Calu3 (cell line): Measurements from ENCODE around the gene FER1L5. TPM values are rescaled to one million over a fixed set of nuclear protein-coding genes. Genes with fewer than 3 reads are reported as not detected.

Source experiments
- BruUV-seq: library from RNA; stranded (reverse); fragments of 400-500 nt; replicated peaks from 2 replicates; lab custom pipeline; 2021; lab: Mats Ljungman, UMichigan
- CTCF ChIA-PET: fragments of 300-600 bp; sonication (Branson Sonifier 250); formaldehyde crosslinking; loops from one replicate; lab custom pipeline; 2022; ENCODE audit warnings: antibody characterized with exemption; lab: Charles Lee
- DNase-seq: peaks from one replicate; pipeline ENCODE4 v3.0.0; 2022
- H3K27ac Mint-ChIP-seq: one replicate; pipeline ENCODE4 v1.8.0; 2022; ENCODE audit warnings: mixed read lengths; ENCODE audit not compliant: unreplicated experiment
- H3K27me3 Mint-ChIP-seq: one replicate; pipeline ENCODE4 v1.8.0; 2022; ENCODE audit warnings: mixed read lengths; ENCODE audit not compliant: unreplicated experiment
- H3K36me3 Mint-ChIP-seq: one replicate; pipeline ENCODE4 v1.8.0; 2022; ENCODE audit warnings: mild to moderate bottlenecking, moderate library complexity, mixed read lengths; ENCODE audit not compliant: insufficient read depth, unreplicated experiment
- H3K4me1 Mint-ChIP-seq: one replicate; pipeline ENCODE4 v1.8.0; 2022; ENCODE audit warnings: mild to moderate bottlenecking, low read depth, mixed read lengths; ENCODE audit not compliant: unreplicated experiment
- H3K4me3 Mint-ChIP-seq: one replicate; pipeline ENCODE4 v1.8.0; 2022; ENCODE audit warnings: mild to moderate bottlenecking, low read depth, moderate library complexity, mixed read lengths; ENCODE audit not compliant: unreplicated experiment
- H3K9me3 Mint-ChIP-seq: one replicate; pipeline ENCODE4 v1.8.0; 2022; ENCODE audit warnings: low read depth, mixed read lengths; ENCODE audit not compliant: unreplicated experiment
- intact Hi-C: fragments of 100-400 bp; cut with micrococcal nuclease; formaldehyde crosslinking; loops from one replicate; pipeline ENCODE4 v1.10.0; 2022; ENCODE audit not compliant: unreplicated experiment
- total RNA-seq: library from RNA; stranded (reverse); gene quantifications from 2 replicates; pipeline ENCODE4 v1.2.3, GENCODE V29; 2022
- TF ChIP-seq, protein P1 (sequence below): fragments of 200-600 bp; IDR thresholded peaks from one replicate; pipeline ENCODE4 v1.8.0; 2022; ENCODE audit warnings: antibody characterized with exemption; ENCODE audit not compliant: unreplicated experiment

Gene FER1L5
- total RNA-seq, 1 experiment from 2014 or later, result not detected

DNA sequence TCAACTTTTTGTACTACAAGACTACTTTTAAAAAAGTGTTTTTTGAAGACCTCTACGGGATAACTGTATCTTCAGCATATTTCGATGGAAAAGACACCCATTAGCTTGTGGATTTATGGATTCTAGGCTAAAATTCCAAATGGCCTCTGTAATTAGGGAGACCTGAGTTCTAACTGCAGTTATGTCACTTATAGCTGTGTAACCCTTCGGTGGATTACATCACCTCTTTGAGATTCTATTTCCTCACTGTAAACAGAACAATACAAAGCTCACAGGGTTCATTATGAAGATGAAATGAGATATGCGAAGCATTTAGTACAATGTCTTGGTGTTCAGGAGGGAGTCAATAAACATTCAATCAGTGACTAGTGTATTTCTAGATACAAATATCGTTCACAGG is 73.1 kb downstream of the FER1L5 start:
- intact Hi-C loops, result no loop called here
- no peaks in the 10 kb centered on the region for H3K9me3 Mint-ChIP-seq
- no TSS peak for BruUV-seq
- TF ChIP-seq, protein P1, sequence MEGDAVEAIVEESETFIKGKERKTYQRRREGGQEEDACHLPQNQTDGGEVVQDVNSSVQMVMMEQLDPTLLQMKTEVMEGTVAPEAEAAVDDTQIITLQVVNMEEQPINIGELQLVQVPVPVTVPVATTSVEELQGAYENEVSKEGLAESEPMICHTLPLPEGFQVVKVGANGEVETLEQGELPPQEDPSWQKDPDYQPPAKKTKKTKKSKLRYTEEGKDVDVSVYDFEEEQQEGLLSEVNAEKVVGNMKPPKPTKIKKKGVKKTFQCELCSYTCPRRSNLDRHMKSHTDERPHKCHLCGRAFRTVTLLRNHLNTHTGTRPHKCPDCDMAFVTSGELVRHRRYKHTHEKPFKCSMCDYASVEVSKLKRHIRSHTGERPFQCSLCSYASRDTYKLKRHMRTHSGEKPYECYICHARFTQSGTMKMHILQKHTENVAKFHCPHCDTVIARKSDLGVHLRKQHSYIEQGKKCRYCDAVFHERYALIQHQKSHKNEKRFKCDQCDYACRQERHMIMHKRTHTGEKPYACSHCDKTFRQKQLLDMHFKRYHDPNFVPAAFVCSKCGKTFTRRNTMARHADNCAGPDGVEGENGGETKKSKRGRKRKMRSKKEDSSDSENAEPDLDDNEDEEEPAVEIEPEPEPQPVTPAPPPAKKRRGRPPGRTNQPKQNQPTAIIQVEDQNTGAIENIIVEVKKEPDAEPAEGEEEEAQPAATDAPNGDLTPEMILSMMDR, result no peak
- H3K4me3 Mint-ChIP-seq, result no peak overlapping the region
- H3K4me1 Mint-ChIP-seq, result no peaks in the 10 kb centered on the region
- DNase-seq, result no peak
- no peak overlapping the region for H3K27ac Mint-ChIP-seq
- CTCF ChIA-PET, result no interaction called here
- H3K27me3 Mint-ChIP-seq, result no peaks in the 10 kb centered on the region
- H3K36me3 Mint-ChIP-seq, result peaks cover 9% of the 10 kb centered on the region

DNA sequence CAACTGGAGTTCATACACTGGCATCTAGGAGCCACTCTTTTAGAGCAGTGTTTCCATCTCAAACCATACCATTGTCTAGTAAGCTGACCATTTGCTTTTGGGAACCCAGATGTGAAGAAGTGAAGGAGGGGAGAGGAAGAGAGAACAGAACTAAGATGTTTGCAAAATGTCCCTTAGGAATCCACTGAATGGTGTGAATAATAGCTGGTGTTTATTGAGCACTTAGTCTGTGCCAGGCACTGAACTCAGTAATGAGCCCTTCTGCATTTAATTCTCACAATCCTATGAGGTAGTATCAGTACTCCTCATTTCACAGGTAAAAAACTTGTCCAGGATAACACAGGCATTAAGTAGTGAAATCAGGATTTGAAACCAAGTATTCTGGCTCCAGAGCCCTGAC is 73.8 kb downstream of the FER1L5 start:
- Mint-ChIP-seq H3K4me1 (no peaks in the 10 kb centered on the region), H3K27me3 (no peaks in the 10 kb centered on the region), H3K27ac (no peak overlapping the region), H3K4me3 (no peak overlapping the region), H3K36me3 (peaks cover 8% of the 10 kb centered on the region), H3K9me3 (no peaks in the 10 kb centered on the region)
- CTCF ChIA-PET, result no interaction called here
- intact Hi-C loops, result no loop called here
- DNase-seq, result no peak
- BruUV-seq, result no TSS peak
- TF ChIP-seq, protein P1, result no peak

DNA sequence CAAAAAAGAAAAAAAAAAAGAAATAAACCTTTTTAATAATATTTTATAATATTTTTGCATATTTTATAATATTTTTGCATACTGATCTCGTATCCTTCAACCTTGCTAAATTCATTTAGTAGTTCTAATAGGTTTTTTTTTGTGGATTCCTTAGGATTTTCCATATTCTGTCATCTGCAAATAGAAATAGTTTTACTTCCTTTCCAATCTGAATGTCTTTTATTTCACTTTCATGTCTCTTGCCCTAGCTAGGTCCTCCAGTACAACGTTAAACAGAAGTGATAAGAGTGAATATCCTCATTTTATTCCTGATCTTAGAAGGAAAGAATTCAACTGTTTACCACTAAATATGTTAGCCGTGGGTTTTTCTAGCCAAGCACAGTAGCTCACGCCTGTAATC is 83.6 kb downstream of the FER1L5 start:
- DNase-seq, result no peak
- Mint-ChIP-seq H3K4me1 (no peaks in the 10 kb centered on the region), H3K4me3 (no peak overlapping the region), H3K36me3 (peaks cover 39% of the 10 kb centered on the region), H3K27me3 (no peaks in the 10 kb centered on the region), H3K27ac (no peak overlapping the region), H3K9me3 (no peaks in the 10 kb centered on the region)
- TF ChIP-seq, protein P1, result no peak
- no TSS peak for BruUV-seq
- intact Hi-C loops, result no loop called here
- CTCF ChIA-PET, result no interaction called here

DNA sequence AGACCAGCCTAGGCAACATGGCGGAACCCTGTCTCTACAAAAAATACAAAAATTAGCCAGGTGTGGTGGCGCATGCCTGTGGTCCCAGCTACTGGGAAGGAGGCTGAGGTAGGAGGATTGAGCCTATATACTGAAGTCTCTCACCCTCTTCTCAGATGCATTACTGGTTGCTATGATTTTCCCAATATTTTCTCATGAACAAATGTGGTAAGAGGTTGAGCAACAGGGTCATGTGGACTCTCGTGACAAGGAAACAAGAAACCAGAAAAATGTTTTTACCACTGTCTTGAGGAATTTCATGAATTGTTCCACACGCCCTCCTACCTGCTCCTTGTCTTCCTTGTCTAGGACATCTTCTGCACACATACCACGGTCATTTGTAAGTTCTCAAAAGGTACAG is 84.9 kb downstream of the FER1L5 start:
- BruUV-seq, result no TSS peak
- intact Hi-C loops, result no loop called here
- DNase-seq, result no peak
- TF ChIP-seq, protein P1, result no peak
- Mint-ChIP-seq H3K27me3 (no peaks in the 10 kb centered on the region), H3K9me3 (no peaks in the 10 kb centered on the region), H3K36me3 (peaks cover 43% of the 10 kb centered on the region), H3K27ac (no peak overlapping the region), H3K4me3 (no peak overlapping the region), H3K4me1 (no peaks in the 10 kb centered on the region)
- CTCF ChIA-PET, result no interaction called here
